Cardiac septum (tissue), 1 donor: Measurements from ENCODE around the gene IQCE. TPM values are rescaled to one million over a fixed set of nuclear protein-coding genes. Genes with fewer than 3 reads are reported as not detected.

Source experiments
- DNase-seq: peaks from one replicate; pipeline ENCODE4 v3.0.0-alpha.2; 2020; ENCODE audit warnings: low spot score
- intact Hi-C: fragments of 100-400 bp; cut with DNase I; formaldehyde crosslinking; loops from one replicate; pipeline ENCODE4 v1.14.0; 2022
- total RNA-seq: library from RNA; stranded (reverse); fragmentation: NEBNext Ultra II Directional; extraction: Animal tissue kit (Norgen Biotek cat#: 25700); gene quantifications from one replicate; pipeline ENCODE4 v1.2.1, GENCODE V29; 2021
- donor health status: DM: no; HTN: no; CAD: no.

The IQCE gene
- total RNA-seq, 1 donor from 2014 or later = 13.3 TPM

GRCh38 chr7:2623698-2624014 lies 64.9 kb downstream of the IQCE start:
- intact Hi-C loops = no loop called here
- no peak for DNase-seq

GRCh38 chr7:2624293-2624886 lies 65.6 kb downstream of the IQCE start:
- intact Hi-C loops = no loop called here
- no peak for DNase-seq

GRCh38 chr7:2626498-2627117 lies 67.8 kb downstream of the IQCE start:
- intact Hi-C loops = no loop called here
- no peak for DNase-seq

GRCh38 chr7:2627258-2628129 lies 68.7 kb downstream of the IQCE start:
- intact Hi-C loops = no loop called here
- DNase-seq = no peak

- intact Hi-C loops = no loop called here
- DNase-seq = no peak
Measured at GRCh38 chr7:2628130-2628482, 69.3 kb downstream of the IQCE start.

- intact Hi-C loops = no loop called here
- no peak for DNase-seq
Measured at GRCh38 chr7:2628891-2629290, 70.1 kb downstream of the IQCE start.

GRCh38 chr7:2629746-2630681 lies 71.2 kb downstream of the IQCE start:
- DNase-seq = no peak
- intact Hi-C loops = no loop called here

- DNase-seq = no peak
- intact Hi-C loops = no loop called here
Measured at GRCh38 chr7:2631946-2632732, 73.4 kb downstream of the IQCE start, which contains the start of gene TTYH3. TTYH3 (plus strand) TSS chr7:2631986; CDS start chr7:2632156, 170 bp downstream.

- no peak for DNase-seq
- intact Hi-C loops = no loop called here
Measured at GRCh38 chr7:2632733-2633537, 74.2 kb downstream of the IQCE start.

GRCh38 chr7:2633538-2634266 lies 74.9 kb downstream of the IQCE start:
- no peak for DNase-seq
- intact Hi-C loops = no loop called here

GRCh38 chr7:2634267-2635145 lies 75.7 kb downstream of the IQCE start:
- no peak for DNase-seq
- intact Hi-C loops = no loop called here

- intact Hi-C loops = no loop called here
- DNase-seq = no peak
Measured at GRCh38 chr7:2635148-2635668, 76.4 kb downstream of the IQCE start.

GRCh38 chr7:2635810-2636701 lies 77.3 kb downstream of the IQCE start:
- DNase-seq = no peak
- intact Hi-C loops = no loop called here

GRCh38 chr7:2637066-2637471 lies 78.3 kb downstream of the IQCE start:
- no peak for DNase-seq
- intact Hi-C loops = no loop called here

GRCh38 chr7:2637505-2638223 lies 78.9 kb downstream of the IQCE start:
- intact Hi-C loops = no loop called here
- DNase-seq = no peak
